ENCODE results near the gene NRCAM.
A peak's percentile ranks its signal among the peaks of the same experiment; 100 is the strongest.
"Not testable (repeated sequence)": the region's sequence is repeated elsewhere in the genome, so short reads cannot be mapped to it uniquely, and the experiment has no call there.

Gene NRCAM

GRCh38 chr7:108340406-108340805 lies 115.8 kb downstream of the NRCAM start:
- not testable (repeated sequence) for DNase-seq (ENCODE audit: low read depth)

GRCh38 chr7:108335269-108335918 lies 120.8 kb downstream of the NRCAM start:
- peak; percentile 23 for DNase-seq (ENCODE audit: low read depth)

- no peak for DNase-seq (ENCODE audit: low read depth)
Observed at GRCh38 chr7:108332937-108333336, 123.3 kb downstream of the NRCAM start.

- DNase-seq (ENCODE audit: low read depth), result no peak
Observed at GRCh38 chr7:108331971-108332370, 124.3 kb downstream of the NRCAM start.

- no peak for DNase-seq (ENCODE audit: low read depth)
Observed at GRCh38 chr7:108330227-108330626, 126.0 kb downstream of the NRCAM start.

GRCh38 chr7:108329514-108329913 lies 126.7 kb downstream of the NRCAM start:
- DNase-seq (ENCODE audit: low read depth), result no peak

- no peak for DNase-seq (ENCODE audit: low read depth)
Observed at GRCh38 chr7:108328174-108328651, 128.0 kb downstream of the NRCAM start.

- no peak for DNase-seq (ENCODE audit: low read depth)
Observed at GRCh38 chr7:108327353-108327752, 128.9 kb downstream of the NRCAM start.

- DNase-seq (ENCODE audit: low read depth), result no peak
Observed at GRCh38 chr7:108326938-108327337, 129.3 kb downstream of the NRCAM start.

GRCh38 chr7:108324053-108325038 lies 131.9 kb downstream of the NRCAM start:
- DNase-seq (ENCODE audit: low read depth), result peak; percentile 24

GRCh38 chr7:108322925-108323832 lies 133.1 kb downstream of the NRCAM start:
- DNase-seq (ENCODE audit: low read depth), result no peak

- DNase-seq (ENCODE audit: low read depth), result no peak
Observed at GRCh38 chr7:108322046-108322445, 134.2 kb downstream of the NRCAM start.

- DNase-seq (ENCODE audit: low read depth), result no peak
Observed at GRCh38 chr7:108321359-108321758, 134.9 kb downstream of the NRCAM start.

GRCh38 chr7:108316708-108317107 lies 139.5 kb downstream of the NRCAM start:
- DNase-seq (ENCODE audit: low read depth), result no peak

GRCh38 chr7:108314551-108314950 lies 141.7 kb downstream of the NRCAM start:
- no peak for DNase-seq (ENCODE audit: low read depth)

GRCh38 chr7:108314049-108314448 lies 142.2 kb downstream of the NRCAM start:
- DNase-seq (ENCODE audit: low read depth), result no peak

GRCh38 chr7:108313086-108313485 lies 143.2 kb downstream of the NRCAM start:
- DNase-seq (ENCODE audit: low read depth), result no peak

GRCh38 chr7:108311446-108312168 lies 144.6 kb downstream of the NRCAM start:
- peak; percentile 90 for DNase-seq (ENCODE audit: low read depth)

- peak; percentile 70 for DNase-seq (ENCODE audit: low read depth)
Observed at GRCh38 chr7:108310351-108310750, 145.9 kb downstream of the NRCAM start.

GRCh38 chr7:108308903-108309302 lies 147.3 kb downstream of the NRCAM start:
- DNase-seq (ENCODE audit: low read depth), result peak; percentile 91

- DNase-seq (ENCODE audit: low read depth), result peak; percentile 83
Observed at GRCh38 chr7:108308276-108308675, 148.0 kb downstream of the NRCAM start.

All from iris pigment epithelial cell (primary cell).